Tibial nerve (tissue), 4 donors: Measurements from ENCODE around the gene KRT2.
"Not testable (repeated sequence)": the region's sequence is repeated elsewhere in the genome, so short reads cannot be mapped to it uniquely, and the experiment has no call there.

Source experiments
- CTCF ChIP-seq, 5 experiments: fragments of 200-600 bp in 3 of 5; fragments of 450-650 bp in 2 of 5; sonication (generic) in 3 of 5; IDR thresholded peaks; one replicate each; pipeline ENCODE4 v1.5.1; 2016 to 2019; ENCODE audit warnings: antibody characterized with exemption in 5 of 5, mild to moderate bottlenecking in 3 of 5, moderate library complexity in 2 of 5
- EP300 ChIP-seq, 2 donors: sonication (generic); formaldehyde crosslinking; IDR thresholded peaks; one replicate each; pipeline ENCODE4 v1.6.1; 2017; ENCODE audit warnings: antibody characterized with exemption in 2 of 2, mild to moderate bottlenecking in 1 of 2
- POLR2A ChIP-seq, 2 donors: fragments of 450-650 bp; IDR thresholded peaks; one replicate each; pipeline ENCODE4 v1.6.1; 2017; ENCODE audit warnings: antibody characterized with exemption in 2 of 2, mild to moderate bottlenecking in 2 of 2, moderate library complexity in 2 of 2

DNA sequence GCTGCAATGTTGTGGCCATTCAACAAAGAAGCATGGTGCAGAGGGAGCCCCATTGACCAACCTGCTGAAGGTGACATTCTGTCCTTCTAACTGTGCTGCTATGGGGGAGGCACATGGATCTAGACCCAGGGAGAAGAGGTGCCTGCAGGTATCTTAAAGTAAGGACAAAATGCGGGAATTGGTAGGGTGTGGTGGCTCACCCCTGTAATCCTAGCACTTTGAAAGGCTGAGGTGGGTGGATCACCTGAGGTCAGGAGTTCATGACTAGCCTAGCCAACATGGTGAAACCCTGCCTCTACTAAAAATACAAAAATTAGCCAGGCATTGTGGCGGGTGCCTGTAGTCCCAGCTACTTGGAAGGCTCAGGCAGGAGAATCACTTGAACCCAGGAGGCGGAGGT, 17.9 kb upstream of the KRT2 start:
- not testable (repeated sequence) for TF ChIP-seq CTCF, POLR2A, EP300 (IDR thresholded peaks at IDR 0.05)
